HG03457 (cell line): Measurements from ENCODE around the gene GPR3.
"Not testable (repeated sequence)": the region's sequence is repeated elsewhere in the genome, so short reads cannot be mapped to it uniquely, and the experiment has no call there.

ENCODE experiments used
- ATAC-seq: cut with Tn5 transposase; IDR thresholded peaks from one replicate; pipeline ENCODE4 v1.9.1; 2021; ENCODE audit warnings: moderate number of reproducible peaks; ENCODE audit not compliant: unreplicated experiment

Gene GPR3

GRCh38 chr1:27398405-27399149 lies 6.2 kb downstream of the GPR3 start:
- ATAC-seq: no peak

GRCh38 chr1:27399251-27400025 lies 7.0 kb downstream of the GPR3 start:
- no peak for ATAC-seq

GRCh38 chr1:27400082-27400962 lies 7.9 kb downstream of the GPR3 start:
- ATAC-seq: no peak

- ATAC-seq: no peak
These were observed 8.5 kb downstream of the GPR3 start for GRCh38 chr1:27400963-27401341.

- no peak for ATAC-seq
These were observed 9.9 kb downstream of the GPR3 start for GRCh38 chr1:27402349-27402754.

GRCh38 chr1:27403065-27403726 lies 10.8 kb downstream of the GPR3 start:
- ATAC-seq: no peak

GRCh38 chr1:27403931-27404330 lies 11.5 kb downstream of the GPR3 start:
- no peak for ATAC-seq

GRCh38 chr1:27405074-27405473 lies 12.7 kb downstream of the GPR3 start:
- ATAC-seq: no peak

GRCh38 chr1:27405598-27406361 lies 13.4 kb downstream of the GPR3 start:
- not testable (repeated sequence) for ATAC-seq

- ATAC-seq: no peak
These were observed 13.9 kb downstream of the GPR3 start for GRCh38 chr1:27406362-27406680.

GRCh38 chr1:27406791-27407190 lies 14.4 kb downstream of the GPR3 start:
- ATAC-seq: not testable (repeated sequence)

- ATAC-seq: no peak
These were observed 15.7 kb downstream of the GPR3 start for GRCh38 chr1:27408151-27408550.

GRCh38 chr1:27409669-27410068 lies 17.2 kb downstream of the GPR3 start:
- no peak for ATAC-seq

GRCh38 chr1:27410709-27411108 lies 18.3 kb downstream of the GPR3 start:
- no peak for ATAC-seq

- ATAC-seq: no peak
These were observed 20.1 kb downstream of the GPR3 start for GRCh38 chr1:27412502-27412901.

GRCh38 chr1:27413004-27413403 lies 20.6 kb downstream of the GPR3 start:
- no peak for ATAC-seq

- no peak for ATAC-seq
These were observed 21.7 kb downstream of the GPR3 start for GRCh38 chr1:27414091-27414490.

- no peak for ATAC-seq
These were observed 24.1 kb downstream of the GPR3 start for GRCh38 chr1:27416387-27417111.

- ATAC-seq: no peak
These were observed 25.3 kb downstream of the GPR3 start for GRCh38 chr1:27417713-27418112.
